HL-60 (cell line): ENCODE data around the gene UBFD1.

Source experiments
- GABPA ChIP-seq: IDR thresholded peaks from 2 replicates; pipeline ENCODE4 v1.6.1; 2012; ENCODE audit warnings: low read depth
- POLR2AphosphoS5 ChIP-seq: IDR thresholded peaks from 2 replicates; pipeline ENCODE4 v1.6.1; 2012; ENCODE audit warnings: low read depth
- TF ChIP-seq, protein P1 (sequence below): IDR thresholded peaks from one replicate; pipeline ENCODE4 v1.5.1; 2011; ENCODE audit warnings: low read length, control low read depth, inconsistent platforms; ENCODE audit not compliant: insufficient read depth
- TF ChIP-seq, protein P2 (sequence below): IDR thresholded peaks from 2 replicates; pipeline ENCODE4 v1.6.1; 2012; ENCODE audit warnings: low read depth; ENCODE audit not compliant: insufficient replicate concordance

DNA sequence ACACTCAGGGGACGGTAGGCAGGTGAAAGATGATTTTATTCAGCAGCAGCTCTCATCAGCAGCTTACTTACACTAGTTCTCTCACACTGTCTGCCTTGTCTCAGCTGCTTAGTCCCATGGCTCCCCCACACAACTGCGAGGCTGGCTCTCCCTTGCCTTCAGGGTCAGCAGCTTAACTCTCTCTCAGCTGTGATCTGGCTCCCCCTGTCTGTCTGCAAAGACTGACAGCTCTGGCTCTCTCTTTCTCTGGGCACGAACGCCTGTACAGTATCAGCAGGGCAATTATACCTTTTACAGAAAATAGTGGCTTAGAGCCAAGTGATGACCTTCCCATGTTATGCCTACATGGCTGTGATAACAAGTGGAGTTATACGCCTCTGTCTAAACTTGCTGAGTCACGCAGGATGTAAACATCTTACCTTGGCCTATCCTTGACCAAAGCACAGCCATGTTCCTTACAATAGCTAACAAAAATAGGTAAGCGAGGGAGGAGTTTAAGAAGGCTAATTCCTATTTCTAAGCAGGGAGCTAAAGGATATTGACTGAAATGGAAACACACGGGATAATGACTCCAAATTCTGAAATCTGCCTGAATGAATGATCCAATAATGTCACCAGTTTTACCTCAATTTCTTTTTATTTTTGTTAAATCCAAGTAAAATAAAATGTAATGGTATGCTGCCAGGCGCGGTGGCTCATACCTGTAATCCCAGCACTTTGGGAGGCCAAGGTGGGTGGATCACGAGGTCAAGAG, 39.7 kb downstream of the UBFD1 start:
- no peak for TF ChIP-seq GABPA
- TF ChIP-seq, protein P1, sequence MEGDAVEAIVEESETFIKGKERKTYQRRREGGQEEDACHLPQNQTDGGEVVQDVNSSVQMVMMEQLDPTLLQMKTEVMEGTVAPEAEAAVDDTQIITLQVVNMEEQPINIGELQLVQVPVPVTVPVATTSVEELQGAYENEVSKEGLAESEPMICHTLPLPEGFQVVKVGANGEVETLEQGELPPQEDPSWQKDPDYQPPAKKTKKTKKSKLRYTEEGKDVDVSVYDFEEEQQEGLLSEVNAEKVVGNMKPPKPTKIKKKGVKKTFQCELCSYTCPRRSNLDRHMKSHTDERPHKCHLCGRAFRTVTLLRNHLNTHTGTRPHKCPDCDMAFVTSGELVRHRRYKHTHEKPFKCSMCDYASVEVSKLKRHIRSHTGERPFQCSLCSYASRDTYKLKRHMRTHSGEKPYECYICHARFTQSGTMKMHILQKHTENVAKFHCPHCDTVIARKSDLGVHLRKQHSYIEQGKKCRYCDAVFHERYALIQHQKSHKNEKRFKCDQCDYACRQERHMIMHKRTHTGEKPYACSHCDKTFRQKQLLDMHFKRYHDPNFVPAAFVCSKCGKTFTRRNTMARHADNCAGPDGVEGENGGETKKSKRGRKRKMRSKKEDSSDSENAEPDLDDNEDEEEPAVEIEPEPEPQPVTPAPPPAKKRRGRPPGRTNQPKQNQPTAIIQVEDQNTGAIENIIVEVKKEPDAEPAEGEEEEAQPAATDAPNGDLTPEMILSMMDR: peak; percentile 18
- no peak for TF ChIP-seq POLR2AphosphoS5
- TF ChIP-seq, protein P2, sequence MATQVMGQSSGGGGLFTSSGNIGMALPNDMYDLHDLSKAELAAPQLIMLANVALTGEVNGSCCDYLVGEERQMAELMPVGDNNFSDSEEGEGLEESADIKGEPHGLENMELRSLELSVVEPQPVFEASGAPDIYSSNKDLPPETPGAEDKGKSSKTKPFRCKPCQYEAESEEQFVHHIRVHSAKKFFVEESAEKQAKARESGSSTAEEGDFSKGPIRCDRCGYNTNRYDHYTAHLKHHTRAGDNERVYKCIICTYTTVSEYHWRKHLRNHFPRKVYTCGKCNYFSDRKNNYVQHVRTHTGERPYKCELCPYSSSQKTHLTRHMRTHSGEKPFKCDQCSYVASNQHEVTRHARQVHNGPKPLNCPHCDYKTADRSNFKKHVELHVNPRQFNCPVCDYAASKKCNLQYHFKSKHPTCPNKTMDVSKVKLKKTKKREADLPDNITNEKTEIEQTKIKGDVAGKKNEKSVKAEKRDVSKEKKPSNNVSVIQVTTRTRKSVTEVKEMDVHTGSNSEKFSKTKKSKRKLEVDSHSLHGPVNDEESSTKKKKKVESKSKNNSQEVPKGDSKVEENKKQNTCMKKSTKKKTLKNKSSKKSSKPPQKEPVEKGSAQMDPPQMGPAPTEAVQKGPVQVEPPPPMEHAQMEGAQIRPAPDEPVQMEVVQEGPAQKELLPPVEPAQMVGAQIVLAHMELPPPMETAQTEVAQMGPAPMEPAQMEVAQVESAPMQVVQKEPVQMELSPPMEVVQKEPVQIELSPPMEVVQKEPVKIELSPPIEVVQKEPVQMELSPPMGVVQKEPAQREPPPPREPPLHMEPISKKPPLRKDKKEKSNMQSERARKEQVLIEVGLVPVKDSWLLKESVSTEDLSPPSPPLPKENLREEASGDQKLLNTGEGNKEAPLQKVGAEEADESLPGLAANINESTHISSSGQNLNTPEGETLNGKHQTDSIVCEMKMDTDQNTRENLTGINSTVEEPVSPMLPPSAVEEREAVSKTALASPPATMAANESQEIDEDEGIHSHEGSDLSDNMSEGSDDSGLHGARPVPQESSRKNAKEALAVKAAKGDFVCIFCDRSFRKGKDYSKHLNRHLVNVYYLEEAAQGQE: no peak
